OCI-M2 (cell line): ENCODE results near the gene IQSEC3.

Source experiments
- DNase-seq: peaks from one replicate; lab custom pipeline; 2025; ENCODE audit not compliant: unreplicated experiment; lab: John Stamatoyannopoulos, UW

Gene IQSEC3

DNA sequence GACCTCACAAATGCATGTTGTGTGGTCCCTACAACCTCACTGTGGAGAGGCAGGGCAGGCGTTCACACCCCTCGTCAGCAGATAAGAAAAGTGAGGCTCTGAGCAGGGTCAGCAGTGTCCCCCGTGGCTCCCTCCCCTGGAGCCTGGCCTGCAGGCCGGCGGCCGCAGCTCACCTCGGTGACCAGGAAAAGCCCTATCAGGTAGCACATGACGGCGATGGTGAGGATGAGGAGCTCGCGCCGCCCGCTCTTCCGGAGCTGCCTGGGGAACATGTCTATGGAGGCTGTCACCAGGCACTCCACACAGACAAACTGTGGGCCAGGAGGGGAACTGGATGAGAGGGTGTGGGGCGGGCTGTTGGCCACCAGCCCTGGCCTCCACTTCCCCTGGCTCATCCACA, 129.4 kb downstream of the IQSEC3 start:
- DNase-seq, result no peak

- DNase-seq, result no peak
Measured at GRCh38 chr12:196436-196835, 129.9 kb downstream of the IQSEC3 start.

GRCh38 chr12:197347-197746, 130.8 kb downstream of the IQSEC3 start:
- no peak for DNase-seq

GRCh38 chr12:197911-198695, 131.5 kb downstream of the IQSEC3 start:
- no peak for DNase-seq

DNA sequence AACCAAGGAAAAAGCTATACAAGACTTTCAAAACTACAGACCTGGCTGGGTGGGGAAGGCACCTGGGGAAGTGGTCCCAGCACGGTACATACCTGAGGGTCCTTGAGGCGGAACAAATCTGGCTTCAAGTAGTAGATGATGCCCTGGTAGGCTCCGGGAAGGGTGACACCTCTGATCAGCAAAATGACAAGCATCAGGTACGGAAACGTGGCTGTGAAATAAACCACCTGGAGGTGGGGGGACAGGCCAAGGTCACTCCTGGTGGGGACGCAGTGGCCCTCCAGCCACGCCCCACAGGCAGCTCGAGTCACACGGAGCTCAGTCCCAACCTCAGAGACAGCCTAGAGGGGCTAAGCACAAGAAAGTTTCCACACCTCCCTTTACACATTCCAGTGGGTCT, 132.1 kb downstream of the IQSEC3 start:
- DNase-seq, result no peak

DNA sequence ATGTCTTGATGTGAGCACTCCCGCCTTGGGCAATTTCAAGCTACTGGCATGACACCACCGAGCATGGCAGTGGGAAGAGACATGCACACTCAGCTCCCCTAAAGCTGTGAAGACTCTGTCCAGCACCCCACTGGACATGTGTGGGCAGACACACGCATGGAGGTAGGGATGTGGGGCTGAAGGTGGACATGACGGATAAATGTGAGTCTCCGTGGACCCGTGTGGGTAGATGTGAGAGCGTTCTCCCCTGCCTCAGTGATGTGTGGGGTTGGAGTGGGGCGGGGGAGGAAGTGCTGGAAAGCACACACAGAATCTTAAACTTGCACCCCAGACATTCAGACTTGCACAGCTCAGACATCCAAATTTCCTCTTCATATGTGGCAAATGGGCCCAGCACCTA, 134.8 kb downstream of the IQSEC3 start:
- DNase-seq, result no peak

GRCh38 chr12:202081-202731, 135.6 kb downstream of the IQSEC3 start:
- DNase-seq, result no peak

DNA sequence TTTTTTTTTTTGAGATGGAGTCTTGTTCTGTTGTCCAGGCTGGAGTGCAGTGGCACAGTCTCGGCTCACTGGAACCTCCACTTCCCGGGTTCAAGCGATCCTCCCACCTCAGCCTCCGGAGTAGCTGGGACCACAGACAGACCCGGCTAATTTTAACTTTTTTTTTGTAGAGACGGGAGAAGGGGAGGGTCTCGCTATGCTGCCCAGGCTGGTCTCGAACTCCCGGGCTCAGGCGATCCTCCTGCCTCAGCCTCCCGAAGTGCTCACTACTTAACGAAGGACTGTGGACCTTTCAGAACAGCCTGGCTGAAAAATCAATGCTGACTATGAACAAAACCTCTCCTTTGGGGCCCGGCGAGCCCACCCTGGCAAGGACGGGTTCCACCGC, 136.5 kb downstream of the IQSEC3 start:
- DNase-seq, result no peak

- no peak for DNase-seq
Measured at GRCh38 chr12:203462-204260, 137.1 kb downstream of the IQSEC3 start.

DNA sequence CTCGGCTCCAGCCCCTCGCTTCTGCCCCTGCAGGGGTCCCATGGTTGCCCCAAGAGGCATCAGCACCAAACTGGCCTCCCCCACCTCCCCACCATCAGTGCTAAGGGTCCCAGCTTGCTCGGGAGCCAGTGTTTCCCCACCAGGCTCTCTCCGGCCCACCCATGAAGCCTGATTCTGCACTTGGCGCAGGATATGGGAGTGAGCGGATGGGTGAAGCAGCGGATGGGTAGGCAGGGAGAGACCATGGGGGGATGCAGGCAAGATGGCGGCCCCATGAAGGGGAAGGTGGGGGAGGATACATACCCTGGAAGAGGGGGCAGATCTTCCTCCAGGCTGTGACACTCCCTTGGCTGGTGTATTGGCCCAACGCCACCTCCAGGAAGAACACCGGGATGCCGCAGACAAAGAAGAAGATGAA, 137.7 kb downstream of the IQSEC3 start:
- DNase-seq, result no peak

GRCh38 chr12:205026-205425, 138.5 kb downstream of the IQSEC3 start:
- DNase-seq, result no peak

- no peak for DNase-seq
Measured at GRCh38 chr12:206746-207440, 140.3 kb downstream of the IQSEC3 start.

DNA sequence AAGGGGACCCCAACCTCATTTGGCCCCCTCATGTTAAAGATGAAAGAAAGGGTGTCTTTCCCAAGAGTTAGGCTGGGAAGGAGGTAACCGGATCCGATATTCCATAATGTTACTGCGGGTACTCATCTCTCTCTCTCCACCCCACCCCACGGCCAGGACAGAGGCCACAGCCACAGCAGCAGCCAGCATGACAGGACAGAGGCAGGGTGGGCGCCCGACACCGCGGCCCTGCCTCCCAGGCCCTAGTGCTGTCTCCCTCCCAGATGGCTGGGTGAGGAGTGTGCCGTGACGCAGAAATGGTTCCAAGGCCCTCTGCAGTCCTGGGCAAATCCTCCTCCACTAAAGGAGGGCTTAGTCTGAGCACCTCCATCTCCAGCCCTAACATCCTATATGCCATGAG, 141.2 kb downstream of the IQSEC3 start:
- no peak for DNase-seq

DNA sequence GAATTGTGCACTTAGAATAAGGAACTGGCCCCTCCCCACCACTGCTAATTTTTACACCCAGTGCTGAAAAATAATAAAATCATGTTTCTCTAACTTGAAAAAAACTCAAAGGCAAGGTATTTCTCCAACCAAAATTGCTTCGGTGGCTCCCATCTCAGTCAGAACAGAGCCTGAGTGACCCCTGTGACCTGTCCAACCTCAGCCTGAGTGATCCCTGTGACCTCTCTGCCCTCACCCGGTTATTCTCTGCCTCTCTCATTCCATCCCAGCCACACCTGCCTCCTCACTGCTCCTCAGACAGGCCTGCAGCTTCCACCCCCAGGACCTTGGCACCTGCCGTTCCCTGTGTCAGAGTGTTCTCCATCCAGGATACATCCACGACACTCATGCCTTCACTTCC, 142.2 kb downstream of the IQSEC3 start:
- DNase-seq, result no peak

GRCh38 chr12:209246-209645, 142.7 kb downstream of the IQSEC3 start:
- no peak for DNase-seq

GRCh38 chr12:209851-210250, 143.3 kb downstream of the IQSEC3 start:
- no peak for DNase-seq

GRCh38 chr12:210277-211141, 143.9 kb downstream of the IQSEC3 start:
- no peak for DNase-seq

GRCh38 chr12:211142-211465, 144.5 kb downstream of the IQSEC3 start:
- no peak for DNase-seq

DNA sequence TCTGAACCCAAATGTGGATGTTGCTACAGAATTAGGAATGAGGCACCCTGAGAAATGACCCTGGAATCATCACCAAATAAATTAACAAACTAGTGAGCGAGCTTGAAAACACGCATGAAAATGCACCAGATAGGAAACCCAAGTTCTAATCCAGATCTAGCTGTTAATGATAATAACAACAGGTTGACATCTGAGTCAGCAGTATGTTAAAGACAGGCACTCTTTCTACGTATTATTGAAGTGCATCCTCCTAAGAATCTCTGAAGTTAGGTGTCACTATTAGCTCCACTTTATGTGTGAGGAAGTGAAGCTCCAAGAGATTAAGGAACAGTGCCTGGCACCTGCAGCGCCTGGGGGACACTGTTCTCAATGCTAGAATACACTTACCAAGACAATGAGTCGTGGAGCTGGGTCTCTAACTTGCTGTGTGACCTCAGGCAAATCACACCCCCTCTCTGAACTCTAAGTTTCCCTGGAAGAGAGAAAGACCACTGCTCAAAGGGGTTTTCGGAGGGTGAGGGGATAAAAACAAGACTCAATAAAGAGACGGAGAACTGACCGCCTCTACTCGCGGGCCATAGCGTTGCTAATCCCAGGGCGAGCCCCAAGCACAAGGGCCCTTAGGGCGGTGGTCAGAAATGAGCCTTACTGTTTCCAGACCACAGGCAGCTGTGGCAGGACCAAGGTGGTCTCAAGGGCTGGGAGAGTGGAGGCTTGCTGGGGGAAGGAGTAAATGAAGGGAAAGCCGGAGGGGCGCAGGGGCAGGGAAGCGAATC, 145.3 kb downstream of the IQSEC3 start:
- no peak for DNase-seq

- no peak for DNase-seq
Measured at GRCh38 chr12:212415-212714, 145.8 kb downstream of the IQSEC3 start.
